GM18868 (cell line): ENCODE data around the gene ZNF260.
"Not testable (repeated sequence)": the region's sequence is repeated elsewhere in the genome, so short reads cannot be mapped to it uniquely, and the experiment has no call there.

Experiments
- ATAC-seq: cut with Tn5 transposase; IDR thresholded peaks from one replicate; pipeline ENCODE4 v1.9.1; 2021; ENCODE audit warnings: mild to moderate bottlenecking, moderate library complexity; ENCODE audit not compliant: unreplicated experiment

Gene ZNF260

GRCh38 chr19:36528194-36528920 lies at the start of gene ZNF260:
ZNF260 (minus strand) TSS chr19:36528271; CDS start chr19:36515238, 13,033 bp downstream.
- ATAC-seq: peak; percentile 85

- no peak for ATAC-seq
These were observed 49.4 kb upstream of the ZNF260 start for GRCh38 chr19:36577271-36577996.

GRCh38 chr19:36574741-36575140 lies 46.7 kb upstream of the ZNF260 start:
- ATAC-seq: no peak

- no peak for ATAC-seq
These were observed 46.0 kb upstream of the ZNF260 start for GRCh38 chr19:36573895-36574720.

GRCh38 chr19:36573020-36573894 lies 45.2 kb upstream of the ZNF260 start, which contains the start of gene ZNF529:
ZNF529 (minus strand) TSS chr19:36573292; CDS start chr19:36572346, 946 bp downstream.
- peak; percentile 89 for ATAC-seq

- ATAC-seq: no peak
These were observed 44.5 kb upstream of the ZNF260 start for GRCh38 chr19:36572593-36573019.

GRCh38 chr19:36564391-36564790 lies 36.3 kb upstream of the ZNF260 start:
- ATAC-seq: no peak

- no peak for ATAC-seq
These were observed 19.1 kb upstream of the ZNF260 start for GRCh38 chr19:36547001-36547732.

- ATAC-seq: peak; percentile 30
These were observed 949 bp upstream of the ZNF260 start for GRCh38 chr19:36528921-36529518.

GRCh38 chr19:36527873-36528193 lies 238 bp downstream of the ZNF260 start:
- no peak for ATAC-seq

- no peak for ATAC-seq
These were observed 730 bp downstream of the ZNF260 start for GRCh38 chr19:36527341-36527740.

GRCh38 chr19:36526581-36526980 lies 1.5 kb downstream of the ZNF260 start:
- no peak for ATAC-seq

- no peak for ATAC-seq
These were observed 3.5 kb downstream of the ZNF260 start for GRCh38 chr19:36524617-36525016.

GRCh38 chr19:36514012-36514612 lies 14.0 kb downstream of the ZNF260 start:
- ATAC-seq: no peak

GRCh38 chr19:36508325-36508724 lies 19.7 kb downstream of the ZNF260 start:
- no peak for ATAC-seq

- ATAC-seq: no peak
These were observed 26.1 kb downstream of the ZNF260 start for GRCh38 chr19:36501973-36502372.

- ATAC-seq: no peak
These were observed 31.1 kb downstream of the ZNF260 start for GRCh38 chr19:36497001-36497400.

- not testable (repeated sequence) for ATAC-seq
These were observed 35.2 kb downstream of the ZNF260 start for GRCh38 chr19:36492689-36493453.
